SK-MEL-5 (cell line): ENCODE results near the gene JUND. TPM values are rescaled to one million over a fixed set of nuclear protein-coding genes. Genes with fewer than 3 reads are reported as not detected.
A peak's percentile ranks its signal among the peaks of the same experiment; 100 is the strongest.

Source experiments
- DNase-seq: peaks from one replicate; pipeline ENCODE4 v3.0.0-alpha.2; 2016; ENCODE audit warnings: low read depth, low spot score
- in situ Hi-C: cut with HindIII; loops from 2 replicates; pipeline ENCODE4 v1.10.0; 2016; ENCODE audit warnings: low sequenced_read_pairs, high pct_unique_total_duplicates, low pct_unique_long_range_greater_than_20kb
- total RNA-seq: library from RNA; depleted of rRNA; stranded (reverse); fragments of >200 nt; shearing (Covaris generic); gene quantifications from 2 replicates; pipeline ENCODE4 v1.2.3, GENCODE V29; 2014

The JUND gene
- total RNA-seq, 1 experiment from 2014 or later: 29.2 TPM

DNA sequence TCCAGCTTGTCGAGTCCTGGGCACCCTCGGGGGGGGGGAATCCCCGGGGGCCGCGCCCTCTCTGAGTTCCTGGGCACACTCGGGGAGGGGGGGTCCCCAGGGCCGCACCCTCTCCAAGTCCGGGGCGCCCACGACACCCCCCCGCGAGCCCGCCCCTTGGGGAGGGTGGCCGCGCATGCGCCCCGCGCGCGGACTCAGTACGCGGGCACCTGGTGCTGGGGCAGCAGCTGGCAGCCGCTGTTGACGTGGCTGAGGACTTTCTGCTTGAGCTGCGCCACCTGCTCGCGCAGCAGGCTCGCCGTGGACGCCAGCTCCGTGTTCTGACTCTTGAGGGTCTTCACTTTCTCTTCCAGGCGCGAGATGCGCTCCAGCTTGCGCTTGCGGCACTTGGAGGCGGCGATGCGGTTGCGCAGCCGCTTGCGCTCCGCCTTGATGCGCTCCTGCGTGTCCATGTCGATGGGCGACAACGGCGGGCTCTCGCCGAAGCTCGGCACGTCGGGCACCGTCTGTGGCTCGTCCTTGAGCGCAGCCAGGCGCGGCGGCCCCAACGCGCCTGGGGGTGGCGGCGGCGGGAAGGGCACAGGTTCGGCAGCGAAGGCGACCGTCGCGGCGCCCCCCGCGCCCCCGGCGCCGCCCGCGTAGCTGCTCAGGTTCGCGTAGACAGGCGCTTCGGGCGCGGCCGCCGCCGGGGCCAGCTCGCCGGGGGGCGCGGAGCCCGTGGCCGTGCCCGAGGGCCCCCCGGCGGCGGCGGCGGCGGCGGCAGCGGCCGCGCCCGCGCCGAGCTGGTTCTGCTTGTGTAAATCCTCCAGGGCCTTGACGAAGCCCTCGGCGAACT is 958 bp downstream of the JUND start:
- peak; percentile 63 for DNase-seq
- in situ Hi-C loops: no loop called here

DNA sequence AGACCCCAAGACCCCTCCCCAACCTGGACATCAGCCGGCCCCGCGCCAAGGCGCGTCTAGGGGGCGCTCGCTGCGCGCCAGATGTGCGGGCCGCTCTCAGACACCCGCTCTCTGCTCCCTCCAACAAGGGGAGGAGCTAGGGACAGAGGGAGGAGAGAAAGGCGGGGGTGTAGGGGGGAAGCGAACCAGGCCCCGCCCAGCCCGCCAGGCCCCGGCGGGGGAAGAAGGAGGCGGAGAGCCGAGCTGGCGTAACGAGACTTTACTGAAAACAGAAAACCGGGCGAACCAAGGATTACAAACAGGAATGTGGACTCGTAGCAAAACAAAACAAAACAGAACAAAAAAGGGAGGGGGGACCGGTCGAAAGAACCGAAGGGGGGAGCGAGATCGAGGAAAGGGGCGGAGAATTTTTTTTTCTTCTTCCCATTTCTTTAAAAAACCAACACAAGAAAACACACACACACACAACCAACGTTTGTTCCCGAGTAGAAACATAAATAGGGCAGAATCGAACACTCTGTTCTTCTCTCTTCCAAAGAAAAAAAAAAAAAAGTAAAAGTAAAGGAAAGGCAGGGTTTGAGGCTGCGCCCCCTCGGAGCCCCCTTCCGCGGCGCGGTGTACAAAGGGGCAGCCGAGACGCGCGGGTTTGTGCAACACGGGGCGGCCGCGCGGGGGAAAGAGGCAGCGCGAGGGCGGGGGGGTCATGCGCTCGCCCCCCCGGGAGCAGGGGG is 1.7 kb downstream of the JUND start:
- peak; percentile 93 for DNase-seq
- in situ Hi-C loops: no loop called here

DNA sequence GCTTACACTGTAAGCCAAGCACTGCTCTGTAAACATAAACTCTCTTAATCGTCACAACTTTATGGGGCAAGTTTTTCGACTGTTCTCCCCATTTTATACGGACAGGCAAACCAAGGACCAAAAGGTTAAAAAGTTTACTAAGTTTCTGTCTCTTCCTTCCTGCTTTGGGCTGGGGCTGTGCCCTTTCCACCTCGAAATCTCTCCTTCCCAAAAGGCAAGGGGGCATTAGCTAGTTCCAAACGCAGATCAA is 2.2 kb downstream of the JUND start:
- DNase-seq: no peak
- in situ Hi-C loops: no loop called here

DNA sequence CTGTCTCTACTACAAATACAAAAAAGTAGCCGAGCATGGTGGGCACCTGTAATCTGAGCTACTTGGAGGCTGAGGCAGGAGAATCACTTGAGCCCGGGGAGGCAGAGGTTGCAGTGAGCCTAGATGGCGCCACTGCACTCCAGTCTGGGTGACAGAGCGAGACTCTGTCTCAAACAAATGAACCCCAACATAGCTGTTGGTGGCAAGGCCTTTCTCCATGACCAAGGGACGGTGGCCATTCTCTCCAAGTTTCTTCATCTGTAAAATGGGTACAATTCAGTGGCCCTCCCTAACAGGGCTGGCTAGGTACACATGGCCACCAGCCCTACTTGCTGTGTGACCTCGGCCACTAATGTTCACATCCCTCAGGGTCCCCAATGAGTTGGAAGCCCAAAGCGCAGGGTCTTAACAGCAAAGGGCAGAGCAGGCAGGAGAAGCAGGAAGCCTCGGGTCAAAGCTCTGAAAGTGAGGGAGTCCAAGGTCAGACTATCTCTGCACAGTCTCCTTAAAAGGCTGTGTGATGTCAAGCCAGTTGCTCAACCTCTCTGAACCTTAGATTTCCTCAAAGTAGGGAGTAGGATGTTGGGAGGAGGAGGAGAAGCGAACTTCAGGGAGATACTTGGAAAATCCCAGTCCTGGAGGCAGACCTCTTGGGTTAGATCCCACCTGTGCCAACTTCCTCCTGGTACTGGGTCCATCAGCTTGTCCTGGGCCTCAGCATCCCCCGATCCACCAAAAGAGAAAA is 2.7 kb downstream of the JUND start:
- DNase-seq: no peak
- in situ Hi-C loops: no loop called here

DNA sequence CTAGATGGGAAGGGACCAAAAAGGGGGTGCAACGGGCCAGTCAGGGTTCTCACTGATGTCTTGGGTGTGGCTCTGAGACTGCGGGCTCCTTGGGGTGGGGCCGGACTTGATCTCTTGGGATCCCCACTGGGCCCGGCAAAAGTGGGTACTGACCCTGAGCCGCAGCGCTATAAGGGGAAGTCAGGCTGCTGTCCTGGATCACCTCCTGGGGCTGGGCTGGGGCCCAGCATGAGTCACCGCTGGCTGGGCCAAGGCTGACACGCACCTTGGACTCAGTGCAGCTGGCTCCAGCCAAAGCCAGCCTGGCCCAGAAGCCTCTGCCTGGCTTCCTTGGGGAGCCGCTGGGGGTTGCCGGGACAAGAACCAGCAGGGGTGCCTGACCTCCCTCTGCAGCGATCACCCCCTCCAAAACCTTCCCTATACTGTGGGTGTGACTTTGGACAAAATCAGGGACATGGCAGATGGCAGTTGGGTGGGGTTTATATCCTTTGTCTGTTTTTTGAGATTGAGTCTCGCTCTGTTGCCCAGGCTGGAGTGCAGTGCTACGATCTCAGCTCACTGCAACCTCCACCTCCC is 6.6 kb downstream of the JUND start:
- no peak for DNase-seq
- in situ Hi-C loops: no loop called here

DNA sequence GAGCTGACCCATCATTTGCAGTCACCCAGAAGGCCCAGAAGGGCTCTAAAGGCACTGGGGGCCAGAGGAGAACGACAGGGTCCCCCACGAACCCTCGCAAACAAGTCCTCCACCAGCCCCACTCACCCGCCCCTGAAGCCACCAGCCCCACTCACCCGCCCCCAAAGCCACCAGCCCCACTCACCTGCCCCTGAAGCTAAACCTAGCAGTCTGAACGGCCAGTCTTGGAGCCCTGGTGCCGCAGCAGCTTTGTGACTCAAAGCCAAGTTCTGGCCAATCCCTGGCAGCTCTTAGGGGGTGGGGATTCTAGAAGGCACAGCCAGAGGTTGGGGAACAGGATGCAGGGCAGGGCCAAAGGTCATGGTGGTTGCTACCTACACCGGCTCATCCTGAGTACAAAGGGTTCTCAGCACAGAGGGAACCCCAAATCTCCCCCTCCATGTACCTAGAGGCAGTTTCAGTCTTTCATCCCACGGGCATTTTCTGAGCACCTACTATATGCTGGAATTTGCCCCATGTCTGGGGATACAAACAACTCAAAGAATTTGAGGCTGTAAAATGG is 7.1 kb downstream of the JUND start, which contains the start of gene IQCN:
Gene IQCN (minus strand): TSS at position 234 of the 562 bp plus-strand sequence. CDS start 4,974 bp downstream, outside the sequence.
- in situ Hi-C loops: no loop called here
- no peak for DNase-seq

DNA sequence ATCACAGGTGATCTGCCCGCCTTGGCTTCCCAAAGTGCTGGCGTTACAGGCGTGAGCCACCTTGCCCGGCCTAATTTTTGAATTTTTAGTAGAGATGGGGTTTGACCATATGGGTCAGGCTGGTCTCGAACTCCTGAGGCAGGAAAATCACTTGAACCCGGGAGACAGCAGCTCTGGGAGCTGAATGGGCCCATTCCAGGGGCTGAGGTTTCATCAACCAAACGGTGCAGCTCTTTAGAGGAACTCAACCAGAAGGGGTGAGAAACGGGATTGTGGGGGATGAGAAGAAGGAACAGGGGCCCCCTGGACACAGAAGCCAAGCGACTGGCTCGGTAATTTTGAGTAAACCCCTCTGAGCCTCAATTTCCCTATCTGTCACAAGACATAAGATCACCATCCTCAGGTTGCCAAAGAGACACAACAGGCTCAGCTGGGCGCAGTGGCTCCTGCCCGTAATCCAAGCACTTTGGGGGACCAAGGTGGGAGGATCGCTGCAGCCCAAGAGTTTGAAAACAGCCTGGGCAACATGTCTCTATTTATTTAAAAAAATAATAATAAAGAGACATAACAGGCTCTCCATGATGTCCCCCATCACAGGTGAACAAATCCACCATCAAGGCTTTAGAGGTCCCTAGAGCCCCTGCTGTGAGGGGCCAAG is 7.7 kb downstream of the JUND start:
- in situ Hi-C loops: no loop called here
- DNase-seq: no peak

DNA sequence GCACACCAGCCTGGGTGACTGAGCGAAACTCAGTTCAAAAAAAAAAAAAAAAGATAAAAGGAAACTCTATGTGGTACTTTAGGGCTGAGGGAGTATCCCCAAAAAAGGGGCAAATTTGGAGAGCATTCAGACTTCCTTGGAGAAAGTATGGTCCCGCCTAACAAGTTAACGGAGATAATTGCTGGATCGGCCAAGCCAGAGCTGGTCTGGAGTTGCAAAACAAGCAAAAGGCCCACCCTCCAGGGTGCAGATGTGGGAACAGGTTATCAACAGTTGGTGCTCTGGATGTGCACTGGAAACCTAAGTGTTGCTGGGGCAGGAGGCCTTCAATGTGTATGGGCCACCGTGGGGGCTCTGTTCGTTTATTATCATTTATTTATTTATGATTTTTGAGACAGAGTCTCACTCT is 10.0 kb downstream of the JUND start:
- in situ Hi-C loops: no loop called here
- no peak for DNase-seq

DNA sequence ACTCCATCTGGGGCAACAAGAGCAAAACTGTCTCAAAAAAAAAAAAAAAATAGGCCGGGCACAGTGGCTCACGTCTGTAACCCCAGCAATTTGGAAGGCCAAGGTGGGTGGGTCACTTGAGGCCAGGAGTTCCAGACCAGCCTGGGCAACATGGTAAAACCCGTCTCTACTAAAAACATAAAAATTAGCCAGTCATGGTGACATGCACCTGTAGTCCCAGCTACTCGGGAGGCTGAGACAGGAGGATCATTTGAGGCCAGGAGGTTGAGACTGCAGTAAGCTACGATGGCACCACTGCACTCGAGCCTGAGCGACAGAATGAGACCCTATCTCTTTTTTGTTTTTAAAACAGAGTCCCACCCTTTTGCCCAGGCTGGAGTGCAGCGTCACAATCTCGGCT is 11.1 kb downstream of the JUND start:
- no peak for DNase-seq
- in situ Hi-C loops: no loop called here

DNA sequence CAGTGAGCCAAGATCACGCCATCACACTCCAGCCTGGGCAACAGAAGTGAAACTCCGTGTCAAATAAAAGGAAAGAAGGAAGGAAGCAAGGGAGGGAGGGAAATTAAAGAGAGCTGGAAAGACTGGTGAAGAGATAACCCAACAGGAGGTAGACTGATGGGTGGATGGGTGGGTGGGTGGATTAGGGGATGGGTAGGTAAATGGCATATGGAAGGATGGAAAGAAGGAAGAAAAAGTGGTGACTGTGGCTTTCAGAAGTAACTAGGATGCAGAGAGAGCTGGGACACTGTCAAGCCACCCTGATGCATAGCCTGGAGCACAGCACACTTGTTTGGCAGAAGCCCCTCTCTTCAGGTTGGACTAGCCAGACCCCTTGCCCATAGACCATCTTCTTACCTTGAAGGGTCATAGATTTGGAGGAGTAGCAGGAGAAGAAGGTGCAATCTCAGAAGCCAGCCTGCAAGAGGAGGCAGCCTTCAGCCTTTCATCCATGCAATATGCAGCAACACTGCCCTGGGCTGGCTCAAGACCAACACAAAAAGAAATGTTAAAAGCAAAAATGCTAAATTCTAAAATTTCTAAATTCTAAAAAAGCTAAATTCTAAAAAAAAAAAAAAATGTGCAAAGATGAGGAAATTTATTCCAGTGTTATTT is 12.2 kb downstream of the JUND start:
- in situ Hi-C loops: no loop called here

DNA sequence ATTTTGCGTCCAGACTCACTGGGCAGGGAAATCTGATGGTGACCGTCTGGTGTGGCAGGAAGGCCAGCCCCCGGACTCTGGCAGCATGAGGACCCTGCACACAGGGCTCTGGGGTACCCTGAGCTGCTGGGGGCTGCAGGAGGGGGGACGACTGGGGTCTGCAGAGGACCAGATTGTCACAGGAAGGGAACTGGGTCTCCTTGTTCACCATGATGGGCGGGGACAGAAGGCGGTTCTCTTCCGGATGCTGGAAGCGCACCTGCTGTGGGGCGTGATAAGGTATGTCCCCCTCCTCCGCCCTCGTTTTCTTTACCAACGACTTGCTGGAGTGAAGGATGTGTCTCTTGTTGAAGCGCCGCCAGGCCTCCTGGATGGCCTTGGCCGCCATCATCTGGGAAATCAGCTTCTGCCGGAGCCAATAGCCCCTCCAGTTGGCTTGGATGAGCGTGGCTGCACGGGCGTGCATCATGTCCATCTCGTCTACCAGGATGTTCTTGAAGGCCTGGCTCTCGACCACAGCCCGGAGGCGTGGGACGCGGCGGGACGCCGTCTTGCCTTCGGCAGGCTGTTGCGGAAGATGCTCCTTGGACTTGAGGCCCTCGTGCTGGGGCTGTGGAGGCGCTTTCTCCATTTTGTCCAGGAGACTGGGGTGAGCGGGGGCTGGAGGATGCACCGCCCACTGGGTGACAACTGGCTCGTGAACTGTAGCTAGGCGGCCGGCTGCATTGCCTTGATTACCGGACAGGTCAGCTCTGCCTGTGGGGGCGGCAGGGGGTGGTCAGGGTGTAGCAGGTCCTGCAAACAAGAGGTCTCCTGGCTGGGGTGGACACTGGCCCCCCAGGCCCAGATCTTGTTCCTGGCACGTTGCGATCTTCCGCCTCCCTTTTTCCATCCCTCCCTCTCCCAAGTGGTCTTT is 14.4 kb downstream of the JUND start:
- in situ Hi-C loops: no loop called here

More for the DNA sequence above, 12.2 kb downstream of the JUND start:
- DNase-seq: no peak

DNA sequence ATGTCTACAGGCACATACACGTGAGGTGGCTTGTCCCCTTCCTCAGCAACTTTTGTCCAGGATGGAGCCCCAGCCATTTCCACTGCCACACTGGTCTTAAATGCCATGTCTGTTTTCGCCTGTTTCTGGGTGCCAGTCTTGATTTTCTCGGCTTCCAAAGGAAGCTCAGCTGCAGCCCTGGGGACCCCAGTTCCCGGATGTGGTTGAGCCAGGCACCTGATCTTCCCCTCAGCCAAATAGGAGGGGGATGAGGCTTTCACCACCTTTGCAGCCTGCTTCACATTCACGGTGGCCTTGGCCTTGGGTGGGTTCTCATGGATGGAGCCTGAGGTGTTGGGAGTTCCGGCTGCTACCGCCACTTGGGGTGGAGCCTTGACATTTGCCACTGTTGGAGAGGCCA is 15.8 kb downstream of the JUND start:
- in situ Hi-C loops: no loop called here
- no peak for DNase-seq

More for the DNA sequence above, 14.4 kb downstream of the JUND start:
- no peak for DNase-seq

DNA sequence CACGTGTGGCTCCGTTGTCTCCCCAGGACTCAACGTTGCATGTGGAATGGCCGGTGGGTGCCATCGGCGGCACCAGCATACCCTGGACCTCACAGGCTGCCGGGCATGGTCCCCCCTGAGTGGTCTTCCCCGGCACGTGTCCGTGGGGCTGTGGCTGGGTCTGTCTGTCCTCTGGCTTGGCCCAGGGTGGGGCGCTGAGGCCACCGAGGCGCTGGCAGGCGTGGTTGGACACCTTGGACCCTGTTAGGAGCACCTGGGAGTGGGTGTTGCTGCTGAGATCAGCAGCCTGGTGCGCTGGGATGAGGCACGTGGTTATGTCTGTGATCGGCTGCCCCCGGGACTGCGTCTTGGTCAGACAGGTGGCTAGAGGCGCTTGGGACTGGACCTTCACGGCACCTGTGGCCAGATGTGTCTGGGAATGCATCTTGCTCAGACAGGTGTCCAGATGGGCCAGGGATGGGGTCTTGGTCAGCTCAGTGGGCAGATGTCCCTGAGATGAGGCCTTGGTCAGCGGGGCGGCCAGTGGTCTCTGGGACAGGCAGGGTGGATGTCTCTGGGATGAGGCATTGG is 16.4 kb downstream of the JUND start:
- in situ Hi-C loops: no loop called here
- DNase-seq: no peak

DNA sequence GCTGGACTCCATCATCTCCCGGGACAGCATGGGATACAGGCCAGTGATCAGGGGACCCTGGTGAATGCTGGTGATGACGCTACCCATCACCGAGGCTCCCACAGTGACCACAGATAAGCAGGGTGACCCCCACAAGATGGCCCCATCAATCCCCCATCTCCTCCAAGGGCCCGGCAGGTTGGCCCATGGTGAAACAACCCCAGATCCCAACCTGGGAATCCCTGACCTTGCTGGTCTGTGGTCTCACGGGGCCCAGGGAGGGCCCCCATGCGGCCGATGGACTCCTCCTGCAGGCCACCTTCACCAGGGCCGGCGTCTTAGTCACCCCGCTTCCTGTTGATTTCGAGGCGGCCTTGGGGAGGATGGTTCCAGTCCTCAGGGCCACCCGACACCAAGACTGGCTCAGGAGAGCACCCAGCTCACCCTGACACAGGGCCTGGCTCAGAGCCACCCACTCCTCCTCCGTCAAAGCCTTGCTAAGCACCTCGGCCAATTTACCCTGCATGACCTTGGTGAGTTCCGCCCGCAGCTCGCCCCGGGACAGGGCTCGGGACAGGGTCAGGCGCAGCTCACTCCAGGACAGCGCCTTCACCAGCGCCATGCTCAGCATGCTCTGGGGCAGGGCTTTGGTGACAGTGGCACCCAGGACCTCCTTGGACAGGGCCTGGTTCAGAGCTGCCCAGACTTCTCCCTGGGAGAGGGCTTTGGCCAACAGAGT is 17.1 kb downstream of the JUND start:
- in situ Hi-C loops: no loop called here
- DNase-seq: no peak
